ENCODE data around the gene USP21.

DNA sequence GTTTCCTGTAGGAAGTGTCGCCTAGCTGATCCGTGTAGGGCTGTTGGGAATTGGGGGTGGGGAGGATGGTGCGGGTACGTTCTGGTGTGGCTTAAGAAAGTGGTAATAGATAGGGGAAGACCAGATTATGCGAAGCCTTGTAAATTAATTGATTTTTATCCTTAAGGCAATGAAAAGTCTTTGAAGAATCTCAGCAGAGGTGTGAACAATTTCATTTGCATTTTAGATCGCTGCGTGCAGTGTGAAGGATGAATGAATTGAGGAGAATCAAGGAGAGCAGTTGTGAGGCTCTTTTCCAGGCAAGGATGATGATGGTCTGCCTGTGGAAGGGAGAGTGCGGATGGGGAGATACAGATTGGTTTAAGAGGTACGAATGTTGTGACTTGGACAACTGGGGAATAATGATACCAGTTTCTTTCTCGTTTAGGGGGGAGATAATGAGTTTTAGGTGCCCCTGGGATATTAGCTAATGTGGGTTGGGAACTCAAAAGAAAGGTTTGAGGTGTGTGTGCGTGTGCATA, 26.0 kb upstream of the USP21 start:
- TF ChIP-seq, protein P1, sequence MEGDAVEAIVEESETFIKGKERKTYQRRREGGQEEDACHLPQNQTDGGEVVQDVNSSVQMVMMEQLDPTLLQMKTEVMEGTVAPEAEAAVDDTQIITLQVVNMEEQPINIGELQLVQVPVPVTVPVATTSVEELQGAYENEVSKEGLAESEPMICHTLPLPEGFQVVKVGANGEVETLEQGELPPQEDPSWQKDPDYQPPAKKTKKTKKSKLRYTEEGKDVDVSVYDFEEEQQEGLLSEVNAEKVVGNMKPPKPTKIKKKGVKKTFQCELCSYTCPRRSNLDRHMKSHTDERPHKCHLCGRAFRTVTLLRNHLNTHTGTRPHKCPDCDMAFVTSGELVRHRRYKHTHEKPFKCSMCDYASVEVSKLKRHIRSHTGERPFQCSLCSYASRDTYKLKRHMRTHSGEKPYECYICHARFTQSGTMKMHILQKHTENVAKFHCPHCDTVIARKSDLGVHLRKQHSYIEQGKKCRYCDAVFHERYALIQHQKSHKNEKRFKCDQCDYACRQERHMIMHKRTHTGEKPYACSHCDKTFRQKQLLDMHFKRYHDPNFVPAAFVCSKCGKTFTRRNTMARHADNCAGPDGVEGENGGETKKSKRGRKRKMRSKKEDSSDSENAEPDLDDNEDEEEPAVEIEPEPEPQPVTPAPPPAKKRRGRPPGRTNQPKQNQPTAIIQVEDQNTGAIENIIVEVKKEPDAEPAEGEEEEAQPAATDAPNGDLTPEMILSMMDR (IDR thresholded peaks at IDR 0.05): no peak
- TF ChIP-seq POLR2A (IDR thresholded peaks at IDR 0.05): no peak
